ENCODE results near the gene TMEM253. TPM values are rescaled to one million over a fixed set of nuclear protein-coding genes. Genes with fewer than 3 reads are reported as not detected.
A peak's percentile ranks its signal among the peaks of the same experiment; 100 is the strongest.

TMEM253 gene
- total and polyA plus RNA-seq, 9 of the 15 experiments (the other 6 are each of a cell fraction or from before 2014, with no cell fraction given): 0.11 to 0.61 (median 0.26) TPM; not detected in 3

GRCh38 chr14:21071225-21072030 lies 29.4 kb upstream of the TMEM253 start (continued):
- peak; percentile 80; the same call in 1 of the 2 replicates for TF ChIP-seq ZBTB7A (IDR thresholded peaks at IDR 0.05; ENCODE audit: borderline replicate concordance, control insufficient read depth, low read depth, low read length)
- no peak for TF ChIP-seq COPS2 (conservative IDR thresholded peaks at IDR 0.05)
- TF ChIP-seq GTF2B (IDR thresholded peaks at IDR 0.05; ENCODE audit: extremely low read depth, insufficient read length): no peak
- TF ChIP-seq BCL6 (CRISPR knock-in tag; IDR thresholded peaks at IDR 0.05): no peak
- no peak for TF ChIP-seq SMAD3 (CRISPR knock-in tag; conservative IDR thresholded peaks at IDR 0.05)
- TF ChIP-seq POLR2G (IDR thresholded peaks at IDR 0.05; ENCODE audit: low read depth, low read length): no peak
- TF ChIP-seq SPI1 (IDR thresholded peaks at IDR 0.05; ENCODE audit: borderline replicate concordance, low read depth, low read length): peak; percentile 91
- TF ChIP-seq EGR1 (conservative IDR thresholded peaks at IDR 0.05): peak; percentile 76
- TF ChIP-seq CAMTA2 (CRISPR knock-in tag; conservative IDR thresholded peaks at IDR 0.05): no peak
- TF ChIP-seq ETV1 (tag; conservative IDR thresholded peaks at IDR 0.05; ENCODE audit: low read depth): 0 out of 2 replicates have a peak, but pooled peaks have one; percentile 43
- peak; percentile 70 for TF ChIP-seq VEZF1 (CRISPR knock-in tag; IDR thresholded peaks at IDR 0.05)
- no peak for TF ChIP-seq REST (IDR thresholded peaks at IDR 0.05; ENCODE audit: borderline replicate concordance)
- TF ChIP-seq REST (CRISPR knock-in tag; IDR thresholded peaks at IDR 0.05; ENCODE audit: low read depth): 0 out of 2 replicates have a peak, but pooled peaks have one; percentile 34
- 0 out of 2 replicates have a peak, but pooled peaks have one; percentile 9 for TF ChIP-seq JUND (IDR thresholded peaks at IDR 0.05; ENCODE audit: borderline replicate concordance, low read depth, low read length)
- TF ChIP-seq JUND (tag; IDR thresholded peaks at IDR 0.05; ENCODE audit: borderline replicate concordance, low read depth, low read length): peak; percentile 22; the same call in 1 of the 3 replicates

Measured in K562 (cell line).